AML-193 (cell line): Measurements from ENCODE around the gene AP1S3.
"Not testable (repeated sequence)": the region's sequence is repeated elsewhere in the genome, so short reads cannot be mapped to it uniquely, and the experiment has no call there.

Experiments
- DNase-seq, 2 experiments: peaks; one replicate each; lab custom pipeline; 2025; lab: John Stamatoyannopoulos, UW

The AP1S3 gene

DNA sequence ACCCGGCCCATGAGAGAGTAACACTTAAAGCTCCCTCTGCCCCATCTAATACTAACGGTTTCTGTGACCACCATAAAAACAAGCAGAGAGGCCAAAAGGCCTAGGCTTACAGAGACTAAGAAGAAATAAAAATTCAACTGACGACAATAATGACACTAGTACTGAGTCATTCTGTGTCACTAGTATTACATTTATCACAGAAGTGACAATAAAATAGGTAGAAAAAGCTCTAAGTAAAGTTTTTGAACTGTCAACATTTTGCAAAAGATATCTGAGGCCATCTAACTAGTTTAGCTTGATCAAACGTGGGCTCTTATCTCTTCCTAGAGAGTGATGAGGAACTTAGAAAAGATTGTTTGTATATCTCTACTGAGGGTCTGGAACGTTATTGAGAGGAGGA, 35.6 kb downstream of the AP1S3 start:
- DNase-seq: no peak

DNA sequence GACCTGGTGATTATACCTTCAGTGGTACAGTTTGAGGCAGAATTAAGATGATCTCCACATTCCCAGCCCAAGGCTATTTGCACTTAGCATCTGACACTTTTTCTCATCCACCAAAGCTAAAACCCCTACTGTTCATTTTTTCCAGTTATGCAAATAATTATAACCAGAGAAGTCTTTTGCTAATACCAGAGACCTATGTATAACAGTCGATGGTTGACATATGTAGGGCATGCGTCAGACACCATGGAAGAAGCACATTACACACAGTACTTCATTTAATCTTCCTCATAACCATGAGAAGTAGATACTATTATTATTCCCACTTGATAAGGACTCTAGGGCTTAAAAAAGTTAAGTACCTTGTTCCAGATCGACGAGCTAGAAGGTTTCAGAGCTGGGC, 36.5 kb downstream of the AP1S3 start:
- DNase-seq: no peak

DNA sequence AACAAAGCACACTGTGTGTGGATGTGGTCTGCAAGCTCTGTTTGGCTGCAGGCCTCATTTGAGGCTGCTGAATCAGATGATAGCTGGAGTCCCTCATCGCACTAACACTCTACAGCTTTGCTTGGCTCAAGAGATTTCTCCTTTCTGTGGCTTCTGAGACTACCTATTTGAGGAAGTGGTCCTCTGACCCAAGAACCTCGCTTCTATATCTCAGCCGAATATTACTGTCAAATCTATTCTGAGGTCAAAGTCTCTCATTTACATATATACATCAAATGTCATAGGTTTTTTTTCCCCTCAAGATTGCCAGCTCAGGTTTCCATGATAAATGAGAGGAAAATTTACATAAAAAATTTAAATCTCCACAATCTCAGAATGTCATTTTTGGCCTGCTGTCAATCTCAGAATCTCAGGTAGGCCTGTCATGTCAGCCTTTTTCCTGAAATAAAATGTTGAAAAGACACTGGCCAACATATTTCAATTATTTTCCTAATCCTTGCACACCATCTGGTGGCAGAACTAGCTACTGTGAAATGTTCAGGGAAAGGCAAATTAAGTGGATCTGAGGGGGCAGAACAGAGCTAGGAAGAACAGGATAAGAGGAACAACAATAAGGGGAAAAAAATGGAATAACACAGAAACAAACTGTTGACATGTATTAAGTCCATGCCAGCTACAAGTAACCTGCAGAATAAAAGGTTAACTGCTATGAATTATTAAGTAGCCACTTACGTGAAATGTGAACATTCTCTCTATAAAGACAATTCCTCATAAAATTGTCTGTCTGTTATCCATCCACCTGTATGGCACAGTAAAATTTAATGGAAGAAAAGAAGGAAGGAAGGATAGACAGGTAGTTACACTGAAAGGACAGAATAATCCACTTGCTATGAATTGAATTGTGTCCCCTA, 39.3 kb downstream of the AP1S3 start:
- no peak for DNase-seq

DNA sequence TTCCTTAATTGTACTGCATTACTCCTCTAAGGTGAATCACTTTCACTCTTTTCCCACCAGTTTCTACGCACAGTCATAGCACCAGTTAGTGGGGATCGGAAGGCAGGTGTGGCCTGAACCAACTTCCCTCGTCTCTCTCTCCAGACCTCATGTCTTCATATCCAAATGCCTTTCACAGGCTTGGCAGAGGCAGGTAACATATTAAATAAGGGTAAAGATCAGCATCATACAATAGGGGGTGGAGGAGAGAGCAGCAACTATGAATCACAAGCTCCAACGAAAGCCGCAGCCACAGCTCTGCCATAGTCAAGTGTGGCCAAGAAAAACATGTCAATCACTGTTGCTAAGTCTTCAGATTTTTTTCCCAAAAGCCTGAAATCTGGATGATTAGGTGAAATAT, 40.3 kb downstream of the AP1S3 start:
- DNase-seq: no peak

DNA sequence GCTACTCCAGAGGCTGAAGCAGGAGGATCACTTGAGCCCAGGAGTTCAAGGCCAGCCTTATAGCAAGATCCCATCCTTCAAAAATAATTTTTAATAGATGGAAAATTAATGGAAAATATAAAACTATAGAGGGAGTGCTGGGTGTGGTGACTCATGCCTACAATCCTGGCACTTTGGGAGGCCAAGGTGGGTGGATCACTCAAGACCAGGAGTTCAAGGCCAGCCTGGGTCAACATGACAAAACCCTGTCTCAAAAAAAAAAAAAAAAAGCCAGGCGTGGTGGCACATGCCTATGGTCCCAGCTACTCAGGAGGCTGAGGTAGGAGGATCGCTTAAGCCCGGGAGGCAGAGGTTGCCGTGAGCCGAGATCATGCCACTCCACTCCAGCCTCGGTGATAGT, 48.0 kb downstream of the AP1S3 start:
- DNase-seq: no peak

DNA sequence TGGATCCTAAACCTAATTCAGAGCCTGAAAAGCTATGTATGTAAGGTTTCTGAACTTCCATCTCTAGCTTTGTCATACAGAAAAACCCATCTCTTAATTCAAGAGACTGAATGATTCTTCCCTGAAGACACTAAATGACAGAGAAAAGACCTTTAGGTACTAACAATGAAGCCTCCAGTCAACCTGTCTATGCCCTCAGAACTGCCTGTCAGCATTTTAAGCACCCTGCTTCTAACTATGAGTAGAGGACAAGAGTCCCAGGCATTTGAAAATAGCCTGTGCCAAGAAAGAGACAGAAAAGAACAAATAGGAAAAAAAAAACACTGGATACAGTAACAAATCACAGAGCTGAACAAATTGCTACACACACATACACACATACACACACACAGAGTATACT, 48.6 kb downstream of the AP1S3 start:
- DNase-seq: no peak

DNA sequence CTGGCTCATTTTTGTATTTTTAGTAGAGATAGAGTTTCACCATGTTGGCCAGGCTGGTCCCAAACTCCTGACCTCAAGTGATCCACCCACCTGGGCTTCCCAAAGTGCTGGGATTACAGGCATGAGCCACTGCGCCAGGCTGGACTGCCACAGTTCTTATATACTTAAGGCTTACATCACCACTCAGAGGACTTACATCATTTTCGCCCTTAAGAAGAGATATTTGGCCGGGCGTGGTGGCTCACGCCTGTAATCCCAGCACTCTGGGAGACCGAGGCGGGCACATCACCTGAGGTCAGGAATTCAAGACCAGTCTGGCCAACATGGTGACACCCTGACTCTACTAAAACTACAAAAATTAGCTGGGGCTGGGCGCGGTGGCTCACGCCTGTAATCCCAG, 49.3 kb downstream of the AP1S3 start:
- not testable (repeated sequence) for DNase-seq

DNA sequence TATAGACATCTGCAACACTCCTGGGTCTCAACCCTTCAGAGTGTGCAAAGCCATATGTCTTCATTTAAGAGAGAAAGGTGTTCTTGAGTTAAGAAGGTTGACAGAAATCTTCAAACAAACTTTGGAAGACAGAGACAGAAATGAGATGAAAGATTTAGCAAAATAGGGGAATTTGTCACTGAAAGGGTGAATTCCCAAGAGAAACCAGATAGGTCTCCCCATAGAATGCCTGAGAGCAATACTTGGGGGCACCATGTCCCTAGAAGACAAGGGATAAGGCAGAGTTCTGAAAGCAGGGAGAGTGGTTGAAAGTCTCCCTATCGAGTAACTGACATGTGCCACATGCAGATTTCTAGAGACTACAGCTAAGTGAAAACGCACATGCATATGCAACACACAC, 50.0 kb downstream of the AP1S3 start:
- no peak for DNase-seq

DNA sequence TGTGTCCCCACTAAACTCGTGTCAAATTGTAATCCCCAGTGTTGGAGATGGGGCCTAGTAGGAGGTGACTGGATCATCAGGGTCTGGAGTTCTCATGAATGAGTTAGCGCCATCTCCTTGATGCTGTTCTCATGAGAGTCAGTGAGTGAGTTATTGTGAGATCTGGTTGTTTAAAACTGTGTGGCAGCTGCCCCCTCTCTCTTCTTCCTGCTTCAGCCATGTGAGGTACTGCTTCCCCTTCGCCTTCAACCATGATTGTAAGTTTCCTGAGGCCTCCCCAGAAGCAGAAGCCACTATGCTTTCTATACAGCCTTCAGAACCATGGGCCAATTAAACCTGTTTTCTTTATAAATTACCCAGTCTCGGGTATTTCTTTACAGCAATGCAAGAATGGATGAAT, 50.4 kb downstream of the AP1S3 start:
- DNase-seq: no peak

DNA sequence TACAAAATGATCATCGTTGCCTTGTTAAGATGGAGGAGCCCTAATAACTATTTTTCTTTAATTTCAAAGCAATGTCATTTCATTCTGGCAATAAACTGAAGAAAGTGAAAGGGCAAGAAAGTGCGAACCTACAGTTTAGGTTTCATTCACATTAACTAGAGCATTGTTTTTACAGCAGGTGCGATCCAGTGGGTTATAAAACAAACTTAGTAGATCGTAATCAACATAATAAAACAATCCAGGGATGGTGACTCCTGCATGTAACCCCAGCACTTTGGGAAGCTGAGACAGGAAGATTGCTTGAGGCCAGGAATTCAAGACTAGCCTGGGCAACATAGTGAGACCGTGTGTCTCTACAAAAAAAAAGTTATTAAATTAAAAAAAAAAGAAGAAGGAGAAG, 51.1 kb downstream of the AP1S3 start:
- no peak for DNase-seq

DNA sequence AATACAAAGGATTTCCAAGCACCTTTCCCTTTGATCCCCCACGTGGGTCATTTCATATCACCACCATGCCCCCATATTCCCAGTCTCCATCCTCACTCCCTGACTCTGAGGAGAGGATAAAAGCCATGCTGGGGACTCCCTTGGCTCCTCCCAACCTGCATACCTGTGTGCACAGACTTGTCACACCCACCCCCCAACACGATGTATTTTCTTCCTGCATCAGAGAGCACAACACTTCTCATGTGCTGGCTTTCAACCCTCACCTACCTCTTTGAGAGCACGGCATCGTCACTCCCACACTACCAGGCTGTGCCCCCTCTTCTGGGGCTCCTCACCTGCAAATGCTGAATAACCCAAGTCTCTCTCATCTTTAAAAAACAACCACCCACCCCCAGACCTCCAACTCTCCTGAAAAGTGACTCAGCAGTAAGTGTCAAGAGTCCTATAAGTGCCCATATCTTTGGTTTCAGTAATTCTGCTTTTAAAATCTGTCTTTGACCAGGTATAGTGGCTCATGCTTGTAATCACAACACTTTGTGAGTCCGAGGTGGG, 53.1 kb downstream of the AP1S3 start:
- DNase-seq: no peak

DNA sequence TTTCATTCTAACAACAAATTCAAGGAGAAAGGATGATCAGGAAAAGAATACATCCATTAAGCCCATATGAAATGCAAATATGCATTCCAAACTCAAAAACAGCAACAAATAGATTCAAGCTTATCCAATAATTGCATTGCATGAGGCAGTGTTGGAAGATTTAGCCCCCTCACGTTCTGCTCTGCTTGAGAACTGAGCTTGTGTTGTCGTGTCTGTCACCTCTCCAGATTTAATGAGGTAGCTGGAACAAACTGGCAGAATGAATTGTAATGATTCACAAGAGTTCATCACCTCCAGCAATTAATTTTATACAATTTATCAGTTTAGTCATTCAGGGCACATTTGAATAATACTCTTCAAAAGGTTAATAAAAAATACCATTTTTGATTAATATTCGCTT, 54.8 kb downstream of the AP1S3 start:
- no peak for DNase-seq

DNA sequence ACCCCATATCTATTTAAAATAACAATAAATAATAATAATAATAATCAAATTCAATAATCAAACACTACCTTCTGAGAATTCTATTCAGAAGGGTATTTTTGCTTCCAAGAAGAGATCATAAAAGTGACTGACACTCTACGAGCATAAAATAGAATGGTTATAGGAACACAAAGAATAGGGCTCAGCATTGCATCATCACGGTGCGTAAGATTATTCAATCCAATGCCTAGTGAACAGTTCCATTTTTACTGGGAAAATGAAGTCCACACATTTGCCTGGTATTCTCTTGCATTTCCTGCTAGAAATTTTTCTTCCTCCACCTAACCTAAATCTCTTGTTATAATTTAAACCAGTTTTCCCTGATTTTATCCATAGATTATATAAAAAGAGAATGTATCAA, 55.8 kb downstream of the AP1S3 start:
- no peak for DNase-seq

DNA sequence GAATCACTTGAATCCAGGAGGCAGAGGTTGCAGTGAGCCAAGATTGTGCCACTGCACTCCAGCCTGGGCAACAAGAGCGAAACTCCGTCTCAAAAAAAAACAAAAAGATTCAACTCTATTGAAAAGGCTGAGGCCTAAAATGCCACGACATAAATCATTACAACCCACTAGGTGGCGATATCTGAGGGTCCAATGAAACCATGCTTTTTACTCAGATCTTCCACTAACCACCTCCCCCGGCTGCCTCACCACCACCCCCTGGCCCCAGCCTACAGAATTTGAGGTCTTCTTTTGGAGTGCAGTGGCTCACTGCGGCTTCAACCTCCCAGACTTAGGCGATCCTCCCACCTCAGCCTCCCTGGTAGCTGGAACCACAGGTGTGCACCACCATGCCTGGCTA, 57.5 kb downstream of the AP1S3 start:
- peak; percentile 37 to 57 for DNase-seq

DNA sequence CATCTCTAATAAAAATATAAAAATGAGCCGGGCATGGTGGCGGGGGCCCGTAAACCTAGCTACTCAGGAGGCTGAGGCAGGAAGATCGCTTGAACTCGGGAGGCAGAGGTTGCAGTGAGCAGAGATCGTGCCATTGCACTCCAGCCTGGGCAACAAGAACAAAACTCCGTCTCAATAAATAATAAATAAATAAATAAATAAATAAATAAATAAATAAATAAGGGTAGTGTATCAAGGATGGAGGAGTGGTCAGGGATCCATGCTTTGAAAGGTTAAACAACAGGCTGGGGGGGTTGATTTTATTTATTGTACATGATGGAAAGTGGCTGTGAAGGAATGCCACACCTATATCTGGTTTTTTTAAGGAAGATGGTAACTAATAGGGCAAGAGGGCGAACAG, 63.2 kb downstream of the AP1S3 start:
- no peak for DNase-seq

DNA sequence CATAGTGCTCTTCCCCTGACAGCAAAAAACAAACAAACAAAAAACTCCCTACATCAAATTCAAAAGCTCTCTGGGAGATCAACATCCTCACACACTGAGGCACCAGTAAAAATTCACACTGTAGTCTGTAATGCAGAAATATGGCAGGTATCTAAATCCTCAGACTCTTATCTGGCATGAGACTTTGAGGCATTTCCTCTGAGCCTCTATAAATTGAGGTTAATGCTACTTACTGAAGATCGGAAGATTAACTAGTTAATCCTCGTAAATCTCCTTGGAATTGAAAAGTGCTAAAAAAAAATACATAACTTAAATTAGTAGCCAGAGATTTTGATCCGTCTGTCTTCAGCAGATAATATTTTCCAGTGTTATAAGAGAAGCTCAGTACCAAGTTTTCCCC, 65.0 kb downstream of the AP1S3 start:
- DNase-seq: no peak

DNA sequence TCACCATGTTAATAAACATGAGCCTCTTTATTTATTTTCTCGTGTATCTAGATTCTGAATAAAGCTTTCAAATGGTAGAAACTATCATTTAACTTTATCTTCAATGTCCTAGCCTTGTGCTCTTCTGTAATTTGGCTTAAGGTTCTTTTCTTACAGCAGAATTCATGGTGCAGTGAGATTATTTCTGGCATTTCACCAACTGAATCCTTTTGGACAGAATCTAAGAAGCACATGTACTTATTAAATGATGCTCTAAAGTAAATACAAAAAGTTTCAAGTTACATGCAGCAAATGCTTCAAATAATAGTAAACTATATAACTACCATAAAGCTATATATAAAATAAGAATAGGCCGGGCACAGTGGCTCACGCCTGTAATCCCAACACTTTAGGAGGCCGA, 65.9 kb downstream of the AP1S3 start:
- no peak for DNase-seq

DNA sequence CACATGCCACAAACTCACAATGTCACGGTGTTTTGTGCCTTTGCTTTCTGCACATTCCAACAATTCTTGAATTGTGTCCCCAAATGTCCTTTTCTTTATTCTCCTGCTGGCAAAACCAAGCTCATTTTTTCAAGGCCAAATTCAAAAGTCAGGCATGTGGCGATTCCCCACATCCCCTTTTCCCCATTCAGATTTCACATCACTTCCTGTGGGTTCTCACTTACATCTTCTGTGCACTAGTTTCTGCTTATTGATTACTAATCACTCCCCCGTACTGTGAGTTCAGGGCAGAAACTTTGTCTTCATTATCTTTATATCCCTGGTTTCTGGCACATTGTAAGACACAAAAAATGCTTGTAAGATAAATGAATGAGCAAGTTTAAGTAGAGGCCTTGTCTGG, 69.2 kb downstream of the AP1S3 start:
- DNase-seq: peak in 1 of 2 experiments; percentile 4

DNA sequence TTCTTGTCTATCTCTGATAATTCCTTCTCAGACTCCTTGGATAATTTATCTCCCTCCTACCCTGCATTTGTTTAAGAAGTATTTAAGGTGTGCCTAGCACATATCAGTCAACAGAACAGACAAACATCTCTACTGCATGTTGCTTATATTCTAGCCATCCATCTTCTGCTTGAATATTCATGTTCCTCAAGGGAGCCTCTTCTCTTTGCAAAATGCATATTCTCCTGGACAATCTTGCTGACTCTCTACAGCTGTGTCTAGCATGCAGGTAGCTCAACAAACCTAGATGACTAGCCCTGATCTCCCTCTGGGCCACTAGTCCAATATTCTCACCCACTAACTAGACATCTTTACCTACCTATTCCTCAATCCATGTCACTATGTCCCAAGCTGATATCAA, 70.0 kb downstream of the AP1S3 start:
- DNase-seq: no peak

DNA sequence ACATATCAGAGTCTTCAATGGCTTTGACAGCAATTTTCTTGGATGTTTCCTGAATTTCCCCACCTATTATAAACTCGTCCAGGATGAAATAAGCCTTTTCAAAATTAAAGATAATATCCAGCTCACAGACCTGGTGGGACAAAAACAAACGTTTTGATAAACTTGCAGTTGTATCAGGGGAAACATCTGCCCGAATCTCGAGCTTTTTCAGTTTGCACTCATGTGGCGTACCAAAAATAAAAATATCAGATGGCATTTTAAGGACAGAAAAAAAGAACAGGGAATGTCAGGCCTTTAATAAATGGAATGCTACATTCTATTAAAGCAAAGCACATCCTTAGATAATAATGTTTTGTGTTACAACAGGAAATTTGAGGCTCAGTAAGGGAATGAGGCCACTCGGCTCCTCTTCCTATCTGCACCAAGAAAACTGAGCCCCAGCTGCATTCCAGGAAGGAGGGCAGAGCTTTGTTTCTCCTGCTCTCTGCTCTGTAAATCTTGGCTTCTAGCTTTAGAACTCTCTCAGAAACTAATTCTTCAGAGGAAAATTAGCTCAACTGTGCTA, 72.1 kb downstream of the AP1S3 start:
- DNase-seq: no peak

DNA sequence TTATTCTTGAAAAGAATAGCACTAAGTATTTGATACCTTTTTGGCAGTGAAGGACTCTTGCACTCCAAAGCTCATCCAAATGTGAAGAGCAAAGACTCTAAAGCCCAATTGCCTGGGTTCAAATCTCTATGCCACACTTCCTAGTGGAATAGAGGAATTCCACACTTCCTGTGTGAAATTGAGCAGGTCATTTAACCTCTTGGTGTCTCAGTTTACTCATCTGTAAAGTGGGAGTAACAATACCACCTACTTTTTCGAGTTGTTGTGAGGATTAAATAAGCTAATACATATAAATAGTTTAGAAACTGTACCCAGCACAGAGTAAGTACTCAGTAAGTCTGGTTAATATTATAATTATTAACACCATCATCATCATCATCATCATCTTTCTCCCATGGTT, 72.6 kb downstream of the AP1S3 start:
- DNase-seq: no peak

DNA sequence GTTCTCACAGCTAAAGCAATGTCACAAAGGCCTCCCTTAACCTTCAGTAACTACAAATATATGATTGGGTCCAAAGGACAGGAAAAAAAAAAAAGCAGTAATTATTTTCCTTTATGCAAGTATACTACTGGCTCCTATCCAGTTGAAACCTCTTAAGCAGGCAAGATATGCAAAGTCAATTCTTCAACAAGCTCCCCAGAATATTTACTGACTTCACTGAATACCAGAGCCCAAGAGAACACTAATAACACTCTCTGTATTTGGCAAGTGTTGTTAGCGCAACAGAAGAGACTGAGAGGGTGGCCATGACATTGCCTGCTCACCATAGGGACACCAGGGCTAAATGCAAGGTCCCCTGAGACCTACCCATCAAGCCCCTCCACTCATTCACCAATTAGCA, 74.5 kb downstream of the AP1S3 start:
- no peak for DNase-seq

DNA sequence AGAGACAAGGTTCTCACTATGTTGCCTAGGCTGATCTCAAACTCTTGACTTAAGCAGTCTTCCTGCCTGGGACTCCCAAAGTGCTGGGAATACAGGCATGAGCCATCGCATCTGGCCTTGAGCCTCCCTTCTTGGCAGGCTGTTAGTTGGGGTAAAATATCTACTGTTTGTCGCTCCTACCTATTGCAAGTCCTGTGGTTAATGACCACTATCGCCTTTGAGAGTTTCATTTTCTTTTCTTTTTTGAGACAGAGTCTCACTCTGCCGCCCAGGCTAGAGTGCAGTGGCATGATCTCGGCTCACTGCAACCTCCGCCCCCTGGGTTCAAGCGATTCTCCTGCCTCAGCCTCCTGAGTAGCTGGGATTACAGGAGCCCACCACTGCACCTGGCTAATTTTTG, 75.6 kb downstream of the AP1S3 start:
- not testable (repeated sequence) for DNase-seq
